Esophagus squamous epithelium (tissue), 5 donors: ENCODE results near the gene MAPK8IP3. TPM values are rescaled to one million over a fixed set of nuclear protein-coding genes. Genes with fewer than 3 reads are reported as not detected.
A peak's percentile ranks its signal among the peaks of the same experiment; 100 is the strongest.

Experiments
- DNase-seq: peaks from one replicate; lab custom pipeline; 2025; lab: John Stamatoyannopoulos, UW
- H3K27ac ChIP-seq, 4 donors: fragments of 200-600 bp; sonication (generic); one replicate each; pipeline ENCODE4 v1.5.1; 2016 to 2019; ENCODE audit warnings: mild to moderate bottlenecking in 1 of 4
- H3K27me3 ChIP-seq, 4 donors: fragments of 200-600 bp; sonication (generic); 1 replicate in 3 of 4; 2 replicates in 1 of 4; pipeline versions ENCODE4 v1.5.1 to v1.6.0; 2017 to 2021; ENCODE audit warnings: antibody characterized with exemption in 1 of 4
- H3K36me3 ChIP-seq, 3 donors: fragments of 200-600 bp; sonication (generic); one replicate each; pipeline ENCODE4 v1.5.1; 2016 to 2019
- H3K4me1 ChIP-seq, 3 donors: fragments of 200-600 bp; sonication (generic); one replicate each; pipeline ENCODE4 v1.5.1; 2017 to 2019
- H3K4me3 ChIP-seq, 4 donors: fragments of 200-600 bp; sonication (generic); 1 replicate in 3 of 4; 2 replicates in 1 of 4; pipeline ENCODE4 v1.5.1; 2016 to 2019; ENCODE audit warnings: mild to moderate bottlenecking in 2 of 4, moderate library complexity in 1 of 4
- H3K9me3 ChIP-seq, 3 donors: fragments of 200-600 bp; sonication (generic); one replicate each; pipeline ENCODE4 v1.5.1; 2016 to 2019
- POLR2A ChIP-seq, 4 donors: fragments of 450-650 bp; IDR thresholded peaks; one replicate each; pipeline ENCODE4 v1.6.1; 2017; ENCODE audit warnings: antibody characterized with exemption in 4 of 4, mild to moderate bottlenecking in 4 of 4, moderate library complexity in 3 of 4
- WGBS, 2 donors: methylation state at CpG; one replicate each; pipeline ENCODE4 v1.1.5; 2018; 5-methylcytosine and 5-hydroxymethylcytosine counted together
- intact Hi-C: fragments of 100-400 bp; cut with DNase I; formaldehyde crosslinking; loops from one replicate; pipeline ENCODE4 v1.15.0; 2022
- total RNA-seq, 4 donors: library from RNA; depleted of rRNA; stranded (reverse); fragments of >200 nt; gene quantifications; one replicate each; pipeline ENCODE4 v1.1.0, GENCODE V29; 2016
- TF ChIP-seq, protein P1 (sequence below), 6 experiments: fragments of 450-650 bp in 4 of 6; fragments of 200-600 bp in 2 of 6; sonication (generic) in 2 of 6; IDR thresholded peaks; one replicate each; pipeline ENCODE4 v1.5.1; 2016 to 2019; ENCODE audit warnings: antibody characterized with exemption in 6 of 6, mild to moderate bottlenecking in 4 of 6, moderate library complexity in 4 of 6
- donor health status: DM: yes; HTN: yes; CAD: no.

The MAPK8IP3 gene
- total RNA-seq, 4 donors from 2014 or later, result 8.6 to 37.6 (median 24.7) TPM

DNA sequence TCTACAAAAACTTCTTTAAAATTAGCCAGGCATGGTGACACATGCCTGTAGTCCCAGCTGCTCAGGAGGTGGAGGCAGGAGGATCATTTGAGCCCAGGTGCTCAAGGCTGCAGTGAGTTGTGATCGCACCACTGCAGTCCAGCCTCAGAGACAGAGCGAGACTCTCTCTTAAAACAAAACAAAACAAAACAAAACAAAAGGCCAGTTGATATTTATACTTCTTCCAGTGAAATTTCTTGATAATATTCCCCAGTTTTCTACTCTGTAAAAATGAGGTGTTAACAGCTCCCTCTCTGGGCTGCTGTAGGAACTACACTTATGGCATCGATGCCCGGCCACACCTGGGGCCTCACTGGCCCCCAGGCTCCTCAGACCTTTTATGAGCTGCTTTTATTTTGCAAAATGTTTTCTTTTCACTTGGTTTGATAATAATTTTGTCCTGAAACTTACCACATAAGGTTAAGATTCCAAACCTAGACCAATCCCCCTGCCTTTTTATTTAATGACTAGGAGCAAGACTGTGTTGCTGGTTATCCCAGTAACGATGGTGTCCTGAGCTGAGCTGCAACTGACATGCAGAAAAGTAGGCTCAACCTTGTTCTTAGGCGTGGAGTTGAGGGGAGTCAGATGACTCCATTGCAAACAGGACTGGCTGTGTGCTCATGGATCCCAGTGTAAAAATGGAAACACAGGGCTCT lies 17.6 kb downstream of the MAPK8IP3 start:
- no peaks in the 10 kb centered on the region for H3K9me3 ChIP-seq
- WGBS, 2 donors, result 34 to 35% methylated on average over 4 to 6 of the region's 6 CpGs
- peaks cover 19 to 49% (median 22%) of the 10 kb centered on the region in 3 donors for H3K4me1 ChIP-seq
- DNase-seq, result no peak
- TF ChIP-seq, protein P1, sequence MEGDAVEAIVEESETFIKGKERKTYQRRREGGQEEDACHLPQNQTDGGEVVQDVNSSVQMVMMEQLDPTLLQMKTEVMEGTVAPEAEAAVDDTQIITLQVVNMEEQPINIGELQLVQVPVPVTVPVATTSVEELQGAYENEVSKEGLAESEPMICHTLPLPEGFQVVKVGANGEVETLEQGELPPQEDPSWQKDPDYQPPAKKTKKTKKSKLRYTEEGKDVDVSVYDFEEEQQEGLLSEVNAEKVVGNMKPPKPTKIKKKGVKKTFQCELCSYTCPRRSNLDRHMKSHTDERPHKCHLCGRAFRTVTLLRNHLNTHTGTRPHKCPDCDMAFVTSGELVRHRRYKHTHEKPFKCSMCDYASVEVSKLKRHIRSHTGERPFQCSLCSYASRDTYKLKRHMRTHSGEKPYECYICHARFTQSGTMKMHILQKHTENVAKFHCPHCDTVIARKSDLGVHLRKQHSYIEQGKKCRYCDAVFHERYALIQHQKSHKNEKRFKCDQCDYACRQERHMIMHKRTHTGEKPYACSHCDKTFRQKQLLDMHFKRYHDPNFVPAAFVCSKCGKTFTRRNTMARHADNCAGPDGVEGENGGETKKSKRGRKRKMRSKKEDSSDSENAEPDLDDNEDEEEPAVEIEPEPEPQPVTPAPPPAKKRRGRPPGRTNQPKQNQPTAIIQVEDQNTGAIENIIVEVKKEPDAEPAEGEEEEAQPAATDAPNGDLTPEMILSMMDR (IDR thresholded peaks at IDR 0.05), result peak; percentile 45 to 84 (median 81)
- TF ChIP-seq POLR2A (IDR thresholded peaks at IDR 0.05), result no peak
- peak overlapping the region; percentile 64 to 84 (median 72) for H3K27ac ChIP-seq
- no peak overlapping the region for H3K4me3 ChIP-seq
- H3K27me3 ChIP-seq, result no peaks in the 10 kb centered on the region
- peaks cover 4 to 46% (median 25%) of the 10 kb centered on the region in 3 donors for H3K36me3 ChIP-seq
- intact Hi-C loops, result no loop called here

DNA sequence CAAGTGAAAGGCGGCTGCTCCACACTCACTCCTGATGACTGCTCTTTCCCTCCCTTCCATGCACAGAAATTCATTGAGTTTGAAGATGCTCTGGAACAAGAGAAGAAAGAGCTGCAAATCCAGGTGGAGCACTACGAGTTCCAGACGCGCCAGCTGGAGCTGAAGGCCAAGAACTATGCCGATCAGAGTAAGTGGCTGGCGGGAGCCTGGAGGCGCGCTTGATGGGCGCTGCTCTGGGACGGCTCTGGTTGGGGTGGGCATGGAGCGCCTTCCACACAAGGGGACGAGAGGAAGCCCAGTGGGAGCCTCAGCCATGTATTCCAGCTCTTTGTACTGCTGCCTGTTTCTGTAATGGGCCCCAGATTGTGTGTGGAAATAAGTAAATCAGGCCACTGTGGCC lies 18.5 kb downstream of the MAPK8IP3 start:
- no peak for TF ChIP-seq POLR2A (IDR thresholded peaks at IDR 0.05)
- TF ChIP-seq, protein P1 (IDR thresholded peaks at IDR 0.05), result no peak
- no peak overlapping the region for H3K27ac ChIP-seq
- H3K9me3 ChIP-seq, result no peaks in the 10 kb centered on the region
- H3K36me3 ChIP-seq, result peaks cover 11 to 55% (median 34%) of the 10 kb centered on the region in 3 donors
- peaks cover 19 to 41% (median 22%) of the 10 kb centered on the region in 3 donors for H3K4me1 ChIP-seq
- 87 to 90% methylated on average over 2 to 11 of the region's 12 CpGs for WGBS, 2 donors
- no peak overlapping the region for H3K4me3 ChIP-seq
- H3K27me3 ChIP-seq, result no peaks in the 10 kb centered on the region
- DNase-seq, result no peak
- intact Hi-C loops, result no loop called here

DNA sequence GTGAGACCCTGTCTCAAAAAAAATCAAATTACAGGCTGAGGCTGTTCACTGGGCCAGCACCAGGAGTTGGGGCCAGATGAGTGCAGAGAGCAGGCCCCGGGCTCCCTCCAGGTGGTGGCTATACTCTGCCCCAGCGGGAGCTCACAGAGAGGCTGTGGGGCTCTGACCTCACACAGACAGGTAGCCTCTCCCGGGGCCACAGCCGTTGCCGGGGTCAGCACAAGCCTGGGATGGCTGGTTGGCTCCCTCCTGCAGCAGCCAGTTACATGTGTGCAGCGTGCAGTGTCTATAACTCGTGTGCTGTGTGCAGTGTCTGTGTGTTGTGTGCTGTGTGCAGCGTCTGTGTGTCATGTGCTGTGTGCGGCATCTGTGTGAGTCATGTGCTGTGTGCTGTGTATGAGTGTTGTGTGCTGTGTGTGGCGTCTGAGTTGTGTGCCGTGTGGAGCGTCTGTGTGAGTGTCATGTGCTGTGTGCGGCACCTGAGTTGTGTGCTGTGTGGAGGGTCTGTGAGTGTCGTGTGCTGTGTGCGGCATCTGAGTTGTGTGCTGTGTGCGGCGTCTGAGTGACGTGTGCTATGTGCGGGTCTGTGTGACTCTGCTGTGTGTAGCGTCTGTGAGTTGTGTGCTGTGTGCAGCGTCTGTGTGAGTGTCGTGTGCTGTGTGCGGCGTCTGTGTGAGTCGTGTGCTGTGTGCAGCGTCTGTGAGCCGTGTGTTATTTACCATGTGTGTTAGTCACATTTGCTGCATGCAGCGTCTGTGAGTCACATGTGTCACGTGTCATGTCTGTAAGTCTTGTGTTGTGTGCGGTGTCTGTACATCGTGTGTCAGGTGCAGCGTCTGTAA lies 20.9 kb downstream of the MAPK8IP3 start:
- no peaks in the 10 kb centered on the region for H3K27me3 ChIP-seq
- H3K4me1 ChIP-seq, result peaks cover 15 to 24% (median 15%) of the 10 kb centered on the region in 3 donors
- WGBS, 2 donors, result 92 to 95% methylated on average over 22 to 29 of the region's 32 CpGs
- no peaks in the 10 kb centered on the region for H3K9me3 ChIP-seq
- H3K36me3 ChIP-seq, result peaks cover 18 to 79% (median 36%) of the 10 kb centered on the region in 3 donors
- intact Hi-C loops, result no loop called here
- no peak for TF ChIP-seq POLR2A (IDR thresholded peaks at IDR 0.05)
- TF ChIP-seq, protein P1 (IDR thresholded peaks at IDR 0.05), result no peak
- H3K27ac ChIP-seq, result no peak overlapping the region
- no peak overlapping the region for H3K4me3 ChIP-seq
- DNase-seq, result no peak

DNA sequence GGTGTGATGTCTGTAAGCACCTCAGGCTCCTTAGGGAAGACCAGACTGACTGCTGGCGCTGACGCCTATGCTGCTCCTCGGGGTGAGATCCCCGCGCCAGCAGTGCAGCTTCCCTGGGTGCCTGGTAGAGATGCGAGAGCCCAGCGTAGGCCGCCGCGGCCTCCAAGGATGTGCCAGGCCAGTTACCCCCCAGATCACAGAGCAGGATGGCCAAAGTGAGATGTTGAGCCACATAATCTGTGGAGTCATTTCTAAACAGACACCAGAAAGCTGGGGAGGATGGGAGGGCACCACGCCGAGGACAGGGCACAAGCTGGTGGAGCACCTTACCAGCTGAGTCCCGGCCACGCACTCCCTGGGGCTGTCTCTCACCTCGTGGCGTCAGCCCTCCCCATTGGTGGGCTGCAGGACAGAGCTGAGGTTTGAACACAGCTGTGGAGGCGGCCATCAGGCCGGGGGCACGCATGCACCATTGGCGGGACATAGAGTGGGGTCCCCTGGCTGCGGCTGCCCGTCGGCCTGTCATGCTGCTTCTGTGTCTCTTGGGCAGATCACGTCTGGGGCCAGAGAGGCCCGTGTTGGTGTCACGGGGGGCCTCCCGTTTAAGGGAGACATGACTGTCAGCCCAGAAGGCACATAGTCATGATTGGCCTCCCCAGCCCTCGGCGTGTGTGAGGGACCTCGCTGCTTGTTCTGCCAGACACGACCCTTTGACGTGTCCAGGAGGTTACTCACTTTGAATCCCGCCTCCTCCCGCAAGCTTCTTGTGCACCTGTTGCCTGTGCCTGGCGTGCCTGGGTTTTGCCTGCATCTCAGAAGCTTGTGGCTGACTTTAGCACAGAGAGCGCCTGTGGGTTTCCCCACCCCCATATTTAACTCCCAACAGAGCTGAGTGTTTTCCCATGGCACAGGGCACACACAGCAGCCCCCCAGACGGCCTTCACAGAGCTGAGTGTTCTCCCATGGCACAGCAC lies 21.9 kb downstream of the MAPK8IP3 start:
- Histone ChIP-seq H3K27ac (no peak overlapping the region), H3K4me3 (no peak overlapping the region), H3K36me3 (peaks cover 21 to 89% (median 36%) of the 10 kb centered on the region in 3 donors), H3K27me3 (no peaks in the 10 kb centered on the region), H3K4me1 (peaks cover 5 to 13% (median 6%) of the 10 kb centered on the region in 3 donors), H3K9me3 (no peaks in the 10 kb centered on the region)
- no peak for DNase-seq
- TF ChIP-seq, protein P1 (IDR thresholded peaks at IDR 0.05), result no peak
- intact Hi-C loops, result no loop called here
- WGBS, 2 donors, result 90 to 93% methylated on average over 8 to 11 of the region's 37 CpGs
